Esophagus muscularis mucosa (tissue), 4 donors: ENCODE results near the gene NTN3.

ENCODE experiments used
- CTCF ChIP-seq, 3 experiments: fragments of 200-600 bp in 2 of 3; fragments of 450-650 bp in 1 of 3; sonication (generic) in 2 of 3; IDR thresholded peaks; one replicate each; pipeline ENCODE4 v1.5.1; 2017 to 2019; ENCODE audit warnings: antibody characterized with exemption in 3 of 3, mild to moderate bottlenecking in 2 of 3, moderate library complexity in 1 of 3
- EP300 ChIP-seq: sonication (generic); formaldehyde crosslinking; IDR thresholded peaks from one replicate; pipeline ENCODE4 v1.6.1; 2017; ENCODE audit warnings: antibody characterized with exemption
- POLR2A ChIP-seq: fragments of 450-650 bp; IDR thresholded peaks from one replicate; pipeline ENCODE4 v1.6.1; 2017; ENCODE audit warnings: antibody characterized with exemption, moderate library complexity, mild to moderate bottlenecking, low read depth
- POLR2AphosphoS5 ChIP-seq, 2 donors: sonication (generic); formaldehyde crosslinking; IDR thresholded peaks; one replicate each; pipeline ENCODE4 v1.6.1; 2017; ENCODE audit warnings: antibody characterized with exemption in 2 of 2

GRCh38 chr16:2508722-2509400, 37.8 kb downstream of the NTN3 start:
- TF ChIP-seq CTCF (IDR thresholded peaks at IDR 0.05) (no peak), POLR2A (no peak), POLR2AphosphoS5 (IDR thresholded peaks at IDR 0.05) (no peak), EP300 (no peak)
